Body of pancreas (tissue), 4 donors: ENCODE results near the gene UTRN. TPM values are rescaled to one million over a fixed set of nuclear protein-coding genes. Genes with fewer than 3 reads are reported as not detected.

ENCODE experiments used
- ATAC-seq: fragments of 150-250 bp; one replicate; pipeline ENCODE4 v1.9.1; 2016
- DNase-seq, 4 donors: peaks; one replicate each; pipeline ENCODE4 v3.0.0-alpha.2; 2019
- H3K27ac ChIP-seq, 4 donors: fragments of 200-600 bp; sonication (generic); 1 replicate in 3 of 4; 2 replicates in 1 of 4; pipeline versions ENCODE4 v1.5.1 to v1.6.1; 2016 to 2019; ENCODE audit warnings: mild to moderate bottlenecking in 1 of 4, mixed read lengths in 1 of 4, moderate library complexity in 1 of 4
- H3K27me3 ChIP-seq, 2 donors: fragments of 200-600 bp; sonication (generic); one replicate each; pipeline ENCODE4 v1.6.0; 2016; ENCODE audit warnings: mild to moderate bottlenecking in 1 of 2
- H3K36me3 ChIP-seq, 2 donors: fragments of 200-600 bp; sonication (generic); replicated peaks in 1 of 2; 2 replicates each; pipeline ENCODE4 v1.5.1; 2016; ENCODE audit warnings: low read depth in 2 of 2; ENCODE audit not compliant: insufficient read depth in 1 of 2
- H3K4me1 ChIP-seq: fragments of 200-600 bp; sonication (generic); one replicate; pipeline ENCODE4 v1.6.0; 2016
- H3K4me3 ChIP-seq, 2 donors: fragments of 200-600 bp; sonication (generic); 1 replicate in 1 of 2; 2 replicates in 1 of 2; pipeline ENCODE4 v1.5.1; 2016 to 2019
- H3K9me3 ChIP-seq, 3 donors: fragments of 200-600 bp; sonication (generic); 1 replicate in 2 of 3; 2 replicates in 1 of 3; pipeline ENCODE4 v1.5.1; 2016
- POLR2A ChIP-seq, 3 donors: fragments of 450-650 bp; IDR thresholded peaks; one replicate each; pipeline ENCODE4 v1.6.1; 2016; ENCODE audit warnings: antibody characterized with exemption in 3 of 3, mild to moderate bottlenecking in 2 of 3
- WGBS, 2 donors: methylation state at CpG; one replicate each; pipeline ENCODE4 v1.1.5; 2017; 5-methylcytosine and 5-hydroxymethylcytosine counted together
- intact Hi-C: fragments of 100-400 bp; cut with DNase I; formaldehyde crosslinking; loops from one replicate; pipeline ENCODE4 v1.15.1; 2023
- total RNA-seq, 2 donors: library from RNA; depleted of rRNA; stranded (reverse); fragments of >200 nt; gene quantifications; one replicate each; pipeline ENCODE4 v1.1.0, GENCODE V29; 2016
- TF ChIP-seq, protein P1 (sequence below), 7 experiments: fragments of 450-650 bp in 4 of 7; fragments of 200-600 bp in 3 of 7; sonication (generic) in 3 of 7; IDR thresholded peaks; one replicate each; pipeline ENCODE4 v1.5.1; 2016 to 2019; ENCODE audit warnings: antibody characterized with exemption in 7 of 7

Gene UTRN
- total RNA-seq, 2 donors from 2014 or later = 112 to 133 TPM

GRCh38 chr6:144294016-144294415 lies 8.9 kb downstream of the UTRN start:
- H3K9me3 ChIP-seq = no peaks in the 10 kb centered on the region
- no peak overlapping the region for H3K4me3 ChIP-seq
- H3K36me3 ChIP-seq = peaks cover 0 to 2% of the 10 kb centered on the region in 2 donors
- intact Hi-C loops = no loop called here
- peak overlapping the region in 1 of 4 donors; percentile 36 for H3K27ac ChIP-seq
- TF ChIP-seq POLR2A (IDR thresholded peaks at IDR 0.05) = no peak
- TF ChIP-seq, protein P1, sequence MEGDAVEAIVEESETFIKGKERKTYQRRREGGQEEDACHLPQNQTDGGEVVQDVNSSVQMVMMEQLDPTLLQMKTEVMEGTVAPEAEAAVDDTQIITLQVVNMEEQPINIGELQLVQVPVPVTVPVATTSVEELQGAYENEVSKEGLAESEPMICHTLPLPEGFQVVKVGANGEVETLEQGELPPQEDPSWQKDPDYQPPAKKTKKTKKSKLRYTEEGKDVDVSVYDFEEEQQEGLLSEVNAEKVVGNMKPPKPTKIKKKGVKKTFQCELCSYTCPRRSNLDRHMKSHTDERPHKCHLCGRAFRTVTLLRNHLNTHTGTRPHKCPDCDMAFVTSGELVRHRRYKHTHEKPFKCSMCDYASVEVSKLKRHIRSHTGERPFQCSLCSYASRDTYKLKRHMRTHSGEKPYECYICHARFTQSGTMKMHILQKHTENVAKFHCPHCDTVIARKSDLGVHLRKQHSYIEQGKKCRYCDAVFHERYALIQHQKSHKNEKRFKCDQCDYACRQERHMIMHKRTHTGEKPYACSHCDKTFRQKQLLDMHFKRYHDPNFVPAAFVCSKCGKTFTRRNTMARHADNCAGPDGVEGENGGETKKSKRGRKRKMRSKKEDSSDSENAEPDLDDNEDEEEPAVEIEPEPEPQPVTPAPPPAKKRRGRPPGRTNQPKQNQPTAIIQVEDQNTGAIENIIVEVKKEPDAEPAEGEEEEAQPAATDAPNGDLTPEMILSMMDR (IDR thresholded peaks at IDR 0.05) = no peak
- DNase-seq (no peak), ATAC-seq (no peak)
- H3K27me3 ChIP-seq = no peaks in the 10 kb centered on the region
- peaks cover 46% of the 10 kb centered on the region for H3K4me1 ChIP-seq

- TF ChIP-seq, protein P1 (IDR thresholded peaks at IDR 0.05) = no peak
- no peak for TF ChIP-seq POLR2A (IDR thresholded peaks at IDR 0.05)
- no peaks in the 10 kb centered on the region for H3K36me3 ChIP-seq
- no peak for ATAC-seq
- H3K27ac ChIP-seq = peak overlapping the region in 1 of 4 donors; percentile 87
- no peak for DNase-seq
- intact Hi-C loops = no loop called here
- no peaks in the 10 kb centered on the region for H3K27me3 ChIP-seq
- H3K9me3 ChIP-seq = no peaks in the 10 kb centered on the region
- no peak overlapping the region for H3K4me3 ChIP-seq
- WGBS, 2 donors = 87 to 91% methylated on average over 2 of the region's 2 CpGs
- H3K4me1 ChIP-seq = peaks cover 53% of the 10 kb centered on the region
Measured at GRCh38 chr6:144295211-144295610, 10.1 kb downstream of the UTRN start.

DNA sequence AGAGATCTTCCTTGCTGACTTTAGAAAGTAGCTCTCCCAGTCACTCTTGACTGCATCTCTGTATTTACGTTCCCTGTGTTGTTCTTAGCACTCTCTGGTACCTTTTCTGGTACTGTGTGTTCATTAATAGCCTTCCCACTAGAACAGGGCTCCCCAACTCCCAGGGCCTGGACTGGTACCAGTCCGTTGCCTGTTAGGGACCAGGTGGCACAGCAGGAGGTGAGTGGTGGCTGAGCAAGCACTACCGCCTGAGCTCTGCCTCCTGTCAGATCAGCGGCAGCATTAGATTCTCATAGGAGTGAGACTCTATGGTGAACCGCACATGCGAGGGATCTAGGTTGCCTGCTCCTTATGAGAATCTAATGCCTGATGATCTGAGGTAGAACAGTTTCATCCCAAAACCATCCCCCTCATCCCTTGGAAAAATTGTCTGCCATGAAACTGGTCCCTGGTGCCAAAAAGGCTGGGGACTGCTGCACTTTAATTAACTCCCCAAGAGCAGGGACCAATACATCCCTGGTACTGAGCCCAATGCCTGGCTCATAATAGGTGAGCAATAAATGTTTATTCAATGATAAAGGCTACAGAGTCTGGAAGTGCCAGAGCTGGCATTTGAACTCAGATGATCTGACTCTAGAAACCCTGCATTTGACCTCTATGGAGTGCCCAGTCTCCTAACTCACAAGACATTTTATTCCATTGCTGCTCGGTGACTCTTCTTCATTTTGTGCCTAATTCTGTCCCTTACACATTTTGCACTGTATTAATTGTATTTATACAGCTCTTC lies 11.0 kb downstream of the UTRN start:
- WGBS, 2 donors = 93 to 94% methylated on average over 6 to 7 of the region's 7 CpGs
- peak overlapping the region in 3 of 4 donors; percentile 45 to 87 (median 70) for H3K27ac ChIP-seq
- TF ChIP-seq, protein P1 (IDR thresholded peaks at IDR 0.05) = no peak
- no peak for TF ChIP-seq POLR2A (IDR thresholded peaks at IDR 0.05)
- H3K9me3 ChIP-seq = no peaks in the 10 kb centered on the region
- ATAC-seq (peak; percentile 46), DNase-seq (peak in 3 of 4 donors; percentile 16 to 19 (median 18))
- H3K27me3 ChIP-seq = no peaks in the 10 kb centered on the region
- intact Hi-C loops = no loop called here
- peaks cover 53% of the 10 kb centered on the region for H3K4me1 ChIP-seq
- H3K36me3 ChIP-seq = no peaks in the 10 kb centered on the region
- no peak overlapping the region for H3K4me3 ChIP-seq

DNA sequence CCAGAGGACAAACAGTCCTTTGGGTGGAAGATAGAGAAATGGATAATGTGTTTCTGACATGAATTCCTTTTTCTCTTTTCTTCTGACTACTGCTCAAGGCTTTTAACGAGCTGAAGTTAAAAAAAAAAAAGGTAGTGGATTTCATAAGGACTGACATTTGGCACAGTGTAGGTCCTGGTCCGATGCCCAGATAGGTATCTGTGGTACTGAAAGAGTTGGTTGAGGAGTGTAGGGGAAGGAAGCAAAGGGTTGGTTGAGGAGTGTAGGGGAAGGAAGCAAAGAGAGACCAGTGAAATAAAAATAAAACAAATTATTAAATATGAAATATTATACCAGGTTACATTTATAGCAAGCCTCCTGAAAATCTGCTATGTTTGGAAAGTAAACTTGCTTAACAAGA lies 11.8 kb downstream of the UTRN start:
- DNase-seq (peak; percentile 77 to 89 (median 85)), ATAC-seq (peak; percentile 78)
- Histone ChIP-seq H3K27me3 (no peaks in the 10 kb centered on the region), H3K27ac (peak overlapping the region; percentile 45 to 87 (median 61)), H3K36me3 (no peaks in the 10 kb centered on the region), H3K9me3 (no peaks in the 10 kb centered on the region), H3K4me3 (no peak overlapping the region), H3K4me1 (peaks cover 59% of the 10 kb centered on the region)
- 2 to 9% methylated on average over 2 of the region's 2 CpGs for WGBS, 2 donors
- TF ChIP-seq POLR2A (IDR thresholded peaks at IDR 0.05) = no peak
- TF ChIP-seq, protein P1 (IDR thresholded peaks at IDR 0.05) = no peak
- intact Hi-C loops = no loop called here
